HCT116 (cell line): ENCODE measurements around the gene EPHB2. TPM values are rescaled to one million over a fixed set of nuclear protein-coding genes. Genes with fewer than 3 reads are reported as not detected.

Experiments used
- ATAC-seq: fragments of 200-7000 bp; cut with Tn5 transposase; 2 replicates; pipeline ENCODE4 v1.9.1; 2020; ENCODE audit warnings: mild to moderate bottlenecking, moderate library complexity
- BruUV-seq: library from RNA; stranded (reverse); fragments of 400-500 nt; replicated peaks from 2 replicates; lab custom pipeline; 2021; lab: Mats Ljungman, UMichigan
- CTCF ChIA-PET: fragments of 300-600 bp; sonication (Branson Sonifier 250); formaldehyde crosslinking; loops from one replicate; lab custom pipeline; 2021; ENCODE audit warnings: antibody characterized with exemption; lab: Charles Lee
- POLR2A ChIA-PET: fragments of 300-600, 350-600 bp; sonication (Branson Sonifier 250); formaldehyde crosslinking; loops from one replicate; lab custom pipeline; 2021; ENCODE audit warnings: antibody characterized with exemption; lab: Charles Lee
- RAD21 ChIA-PET, 2 experiments: fragments of 300-600 bp; sonication (Branson Sonifier 250); formaldehyde crosslinking; loops; one replicate each; lab custom pipeline; 2023; ENCODE audit warnings: low total read pairs in 2 of 2; ENCODE audit not compliant: uncharacterized antibody in 2 of 2, unreplicated experiment in 2 of 2, low non-redundant PET in 1 of 2; lab: Charles Lee
- DNase-seq: peaks from one replicate; pipeline ENCODE4 v3.0.0-alpha.2; 2010; ENCODE audit warnings: low read depth, low spot score
- H2AFZ ChIP-seq: fragments of 200-600 bp; shearing (Covaris generic), sonication (generic); 2 replicates; pipeline ENCODE4 v1.6.1; 2017; ENCODE audit warnings: low read depth, mixed run types, mixed read lengths, antibody characterized with exemption, low read length; ENCODE audit not compliant: poor library complexity, severe bottlenecking
- H3K27ac ChIP-seq: 2 replicates; pipeline ENCODE4 v1.5.1; 2012; ENCODE audit warnings: low read depth, low read length
- H3K27me3 ChIP-seq: fragments of 200-600 bp; sonication (generic); 2 replicates; pipeline ENCODE4 v1.6.1; 2016; ENCODE audit warnings: mixed run types, low read length, mixed read lengths; ENCODE audit not compliant: insufficient read depth
- H3K36me3 ChIP-seq, 2 experiments: fragments of 200-500 bp in 1 of 2; fragments of 200-600 bp in 1 of 2; sonication (Bioruptor generic) in 1 of 2; sonication (generic) in 1 of 2; 2 replicates each; pipeline versions ENCODE4 v1.5.1 to v1.6.1; 2014 to 2016; ENCODE audit warnings: low read length in 2 of 2, inconsistent platforms in 1 of 2, mixed read lengths in 1 of 2, mixed run types in 1 of 2; ENCODE audit not compliant: insufficient read depth in 2 of 2, control insufficient read depth in 1 of 2
- H3K4me1 ChIP-seq, 2 experiments: fragments of 200-600 bp in 1 of 2; sonication (generic) in 1 of 2; 2 replicates each; pipeline versions ENCODE4 v1.5.1 to v1.6.1; 2012 to 2017; ENCODE audit warnings: low read length in 2 of 2, inconsistent platforms in 1 of 2, mild to moderate bottlenecking in 1 of 2, mixed read lengths in 1 of 2, mixed run types in 1 of 2, moderate library complexity in 1 of 2; ENCODE audit not compliant: insufficient read depth in 2 of 2, control insufficient read depth in 1 of 2
- H3K4me2 ChIP-seq: fragments of 200-600 bp; sonication (generic); 2 replicates; pipeline ENCODE4 v1.6.1; 2017; ENCODE audit warnings: mixed run types, low read length, mixed read lengths
- H3K4me3 ChIP-seq, 2 experiments: fragments of 200-600 bp in 1 of 2; sonication (generic) in 1 of 2; replicated peaks in 1 of 2; 2 replicates each; pipeline ENCODE4 v1.5.1; 2011 to 2016; ENCODE audit warnings: low read length in 2 of 2, control low read depth in 1 of 2, low read depth in 1 of 2, mild to moderate bottlenecking in 1 of 2, mixed read lengths in 1 of 2, mixed run types in 1 of 2
- H3K79me2 ChIP-seq: fragments of 200-600 bp; sonication (generic); 2 replicates; pipeline ENCODE4 v1.6.1; 2017; ENCODE audit warnings: mild to moderate bottlenecking, mixed run types, low read length, moderate library complexity, mixed read lengths; ENCODE audit not compliant: insufficient read depth
- H3K9ac ChIP-seq: fragments of 200-600 bp; sonication (generic); 2 replicates; pipeline ENCODE4 v1.6.1; 2016; ENCODE audit warnings: low read length, mixed read lengths
- H3K9me2 ChIP-seq: fragments of 200-600 bp; sonication (generic), shearing (Covaris generic); 2 replicates; pipeline ENCODE4 v1.6.1; 2017; ENCODE audit warnings: mixed run types, mild to moderate bottlenecking, moderate library complexity; ENCODE audit not compliant: insufficient read depth
- H3K9me3 ChIP-seq, 2 experiments: fragments of 200-500 bp in 1 of 2; fragments of 200-600 bp in 1 of 2; sonication (Bioruptor generic) in 1 of 2; sonication (generic) in 1 of 2; 2 replicates each; pipeline ENCODE4 v1.6.1; 2014 to 2017; ENCODE audit warnings: low read length in 2 of 2, mixed read lengths in 2 of 2, inconsistent platforms in 1 of 2, low read depth in 1 of 2, mild to moderate bottlenecking in 1 of 2, mixed run types in 1 of 2, moderate library complexity in 1 of 2; ENCODE audit not compliant: control insufficient read depth in 1 of 2, insufficient read depth in 1 of 2
- H4K20me1 ChIP-seq: fragments of 200-600 bp; sonication (generic), shearing (Covaris generic); 2 replicates; pipeline ENCODE4 v1.6.1; 2017; ENCODE audit warnings: mixed run types, mild to moderate bottlenecking, moderate library complexity; ENCODE audit not compliant: insufficient read depth
- ATF3 ChIP-seq: IDR thresholded peaks from 2 replicates; pipeline ENCODE4 v1.6.1; 2012
- EGR1 ChIP-seq: IDR thresholded peaks from 2 replicates; pipeline ENCODE4 v1.6.1; 2012; ENCODE audit warnings: low read depth
- ELF1 ChIP-seq: IDR thresholded peaks from 2 replicates; pipeline ENCODE4 v1.6.1; 2012; ENCODE audit warnings: low read depth, borderline replicate concordance
- EZH2 ChIP-seq: fragments of 200-600 bp; sonication (generic); IDR thresholded peaks from 2 replicates; pipeline ENCODE4 v1.6.1; 2017; ENCODE audit warnings: antibody characterized with exemption, mixed run types
- EZH2phosphoT487 ChIP-seq: fragments of 200-600 bp; IDR thresholded peaks from 2 replicates; pipeline ENCODE4 v1.6.1; 2018; ENCODE audit warnings: antibody characterized with exemption, borderline replicate concordance
- FOSL1 ChIP-seq: IDR thresholded peaks from 2 replicates; pipeline ENCODE4 v1.6.1; 2012; ENCODE audit warnings: low read depth
- JUND ChIP-seq: IDR thresholded peaks from 2 replicates; pipeline ENCODE4 v1.6.1; 2012
- MAX ChIP-seq: IDR thresholded peaks from 2 replicates; pipeline ENCODE4 v1.6.1; 2012
- POLR2A ChIP-seq: IDR thresholded peaks from 2 replicates; pipeline ENCODE4 v1.7.0; 2011; ENCODE audit warnings: borderline replicate concordance; ENCODE audit not compliant: insufficient read depth, insufficient read length; ENCODE audit errors: extremely low read depth
- POLR2AphosphoS5 ChIP-seq: IDR thresholded peaks from 2 replicates; pipeline ENCODE4 v1.6.1; 2011; ENCODE audit warnings: mild to moderate bottlenecking, low read depth, low read length, moderate library complexity
- RAD21 ChIP-seq: IDR thresholded peaks from 2 replicates; pipeline ENCODE4 v1.6.1; 2012; ENCODE audit warnings: low read depth, mild to moderate bottlenecking
- REST ChIP-seq: IDR thresholded peaks from 2 replicates; pipeline ENCODE4 v1.6.1; 2012; ENCODE audit warnings: low read depth
- SP1 ChIP-seq: IDR thresholded peaks from 2 replicates; pipeline ENCODE4 v1.6.1; 2012; ENCODE audit warnings: low read depth
- SRF ChIP-seq: IDR thresholded peaks from 2 replicates; pipeline ENCODE4 v1.6.1; 2012; ENCODE audit warnings: low read depth
- TCF7L2 ChIP-seq: IDR thresholded peaks from 2 replicates; pipeline ENCODE4 v1.7.0; 2011; ENCODE audit warnings: borderline replicate concordance, inconsistent platforms; ENCODE audit not compliant: insufficient read depth, insufficient read length; ENCODE audit errors: extremely low read depth
- YY1 ChIP-seq: IDR thresholded peaks from 2 replicates; pipeline ENCODE4 v1.6.1; 2011; ENCODE audit warnings: low read length, low read depth, moderate library complexity, mild to moderate bottlenecking; ENCODE audit not compliant: insufficient replicate concordance; ENCODE audit errors: extremely low read depth
- ZFX ChIP-seq: fragments of 450-650 bp; IDR thresholded peaks from 2 replicates; pipeline ENCODE4 v1.6.1; 2017
- ZNF274 ChIP-seq: fragments of 200-500 bp; sonication (Bioruptor generic); IDR thresholded peaks from 2 replicates; pipeline ENCODE4 v1.6.1; 2014; ENCODE audit warnings: mild to moderate bottlenecking, low read depth, low read length, inconsistent platforms
- intact Hi-C: fragments of 100-400 bp; cut with micrococcal nuclease; formaldehyde crosslinking; loops from 2 replicates; pipeline ENCODE4 v1.10.0; 2022
- total RNA-seq: library from RNA; stranded (reverse); gene quantifications from one replicate; pipeline ENCODE4 v1.2.1, GENCODE V29; 2021; ENCODE audit not compliant: unreplicated experiment

EPHB2 gene
- total RNA-seq, 1 experiment from 2014 or later: 19.5 TPM

GRCh38 chr1:22752339-22752738, 41.7 kb downstream of the EPHB2 start:
- Histone ChIP-seq H3K4me1 (peaks cover 19 to 33% of the 10 kb centered on the region in 2 experiments), H4K20me1 (no peaks in the 10 kb centered on the region), H3K9ac (no peak overlapping the region), H3K9me2 (no peaks in the 10 kb centered on the region), H3K27me3 (no peaks in the 10 kb centered on the region), H3K4me3 (no peak overlapping the region), H3K36me3 (no peaks in the 10 kb centered on the region), H3K4me2 (no peak overlapping the region), H3K9me3 (no peaks in the 10 kb centered on the region), H2AFZ (no peak overlapping the region), H3K79me2 (no peaks in the 10 kb centered on the region), H3K27ac (no peak overlapping the region)
- ChIA-PET CTCF (no interaction called here), POLR2A (no interaction called here), RAD21 (no interaction called here)
- TF ChIP-seq FOSL1: no peak
- no peak for TF ChIP-seq SRF
- TF ChIP-seq ZNF274: no peak
- TF ChIP-seq EGR1: no peak
- ATAC-seq: no peak
- DNase-seq: no peak
- no TSS peak for BruUV-seq
- intact Hi-C loops: no loop called here

GRCh38 chr1:22753481-22753971, 42.9 kb downstream of the EPHB2 start:
- no peaks in the 10 kb centered on the region for H3K36me3 ChIP-seq
- no peak overlapping the region for H3K27ac ChIP-seq
- no peak overlapping the region for H3K9ac ChIP-seq
- no peaks in the 10 kb centered on the region for H3K79me2 ChIP-seq
- no peak for TF ChIP-seq MAX
- no peak for TF ChIP-seq FOSL1
- no peak for TF ChIP-seq REST
- no peak for TF ChIP-seq EZH2phosphoT487
- TF ChIP-seq EGR1: no peak
- no peak for TF ChIP-seq ZFX
- TF ChIP-seq ELF1: no peak
- no peak for TF ChIP-seq POLR2AphosphoS5
- no peak for TF ChIP-seq YY1
- TF ChIP-seq ATF3: no peak
- no peak for TF ChIP-seq RAD21
- no peak for TF ChIP-seq SP1
- TF ChIP-seq SRF: no peak
- TF ChIP-seq JUND: no peak
- TF ChIP-seq POLR2A: no peak
- no peak for TF ChIP-seq TCF7L2
- TF ChIP-seq EZH2: no peak
- no peak overlapping the region for H3K4me2 ChIP-seq
- POLR2A ChIA-PET: no interaction called here
- H3K4me3 ChIP-seq: no peak overlapping the region
- BruUV-seq: no TSS peak
- ATAC-seq (no peak), DNase-seq (no peak)
- H3K9me2 ChIP-seq: no peaks in the 10 kb centered on the region
- H3K4me1 ChIP-seq: peaks cover 19 to 28% of the 10 kb centered on the region in 2 experiments
- H4K20me1 ChIP-seq: no peaks in the 10 kb centered on the region
- H3K27me3 ChIP-seq: no peaks in the 10 kb centered on the region
- H2AFZ ChIP-seq: no peak overlapping the region
- CTCF ChIA-PET: no interaction called here
- intact Hi-C loops: no loop called here
- no peaks in the 10 kb centered on the region for H3K9me3 ChIP-seq
- RAD21 ChIA-PET: no interaction called here
